ENCODE measurements around the gene CADM1. TPM values are rescaled to one million over a fixed set of nuclear protein-coding genes. Genes with fewer than 3 reads are reported as not detected.

CADM1 gene
- total and polyA plus RNA-seq, 8 donors = 6.3 to 38.8 (median 24.5) TPM

DNA sequence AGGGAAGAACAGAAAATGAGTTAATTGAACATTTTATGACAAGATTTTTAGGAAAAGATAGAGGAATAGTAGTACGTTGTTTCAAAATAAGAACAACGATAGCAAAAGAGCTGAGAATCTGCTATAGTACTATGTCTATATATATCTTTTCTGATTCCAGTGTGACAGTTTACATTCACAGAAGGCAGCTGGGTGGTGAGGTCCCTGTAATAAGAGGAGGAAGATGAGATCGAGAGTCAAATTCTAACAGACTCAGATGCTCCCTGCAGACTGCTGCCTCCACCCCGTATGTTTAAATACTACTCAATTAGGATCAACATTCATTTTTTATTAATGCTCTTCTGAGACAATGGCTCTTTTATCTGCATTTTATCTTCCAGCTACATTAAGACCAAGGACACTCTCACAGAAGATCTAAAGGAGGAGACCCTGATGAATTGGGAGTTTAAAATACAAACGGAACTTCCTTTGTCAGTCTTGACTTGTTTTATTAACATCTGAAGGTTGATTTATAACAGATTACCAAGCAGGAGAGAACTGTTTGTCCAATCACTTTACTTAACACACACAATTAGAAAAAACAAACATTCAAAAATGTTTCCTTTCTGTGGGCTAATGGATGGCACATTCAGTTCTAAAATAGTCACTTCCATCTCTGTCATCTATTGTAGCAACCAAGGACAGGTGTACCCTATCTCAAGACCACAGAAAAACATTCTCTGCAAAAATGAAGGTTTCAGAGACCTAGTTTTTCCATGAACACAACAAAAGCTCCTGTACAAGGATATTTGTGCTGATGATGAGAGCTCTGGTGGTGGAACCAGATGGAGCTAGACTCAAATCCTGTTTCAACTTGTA, 240.2 kb downstream of the CADM1 start:
- no peaks in the 10 kb centered on the region for H3K4me1 ChIP-seq
- intact Hi-C loops (cut with DNase I) = no loop called here
- TF ChIP-seq, protein P1, sequence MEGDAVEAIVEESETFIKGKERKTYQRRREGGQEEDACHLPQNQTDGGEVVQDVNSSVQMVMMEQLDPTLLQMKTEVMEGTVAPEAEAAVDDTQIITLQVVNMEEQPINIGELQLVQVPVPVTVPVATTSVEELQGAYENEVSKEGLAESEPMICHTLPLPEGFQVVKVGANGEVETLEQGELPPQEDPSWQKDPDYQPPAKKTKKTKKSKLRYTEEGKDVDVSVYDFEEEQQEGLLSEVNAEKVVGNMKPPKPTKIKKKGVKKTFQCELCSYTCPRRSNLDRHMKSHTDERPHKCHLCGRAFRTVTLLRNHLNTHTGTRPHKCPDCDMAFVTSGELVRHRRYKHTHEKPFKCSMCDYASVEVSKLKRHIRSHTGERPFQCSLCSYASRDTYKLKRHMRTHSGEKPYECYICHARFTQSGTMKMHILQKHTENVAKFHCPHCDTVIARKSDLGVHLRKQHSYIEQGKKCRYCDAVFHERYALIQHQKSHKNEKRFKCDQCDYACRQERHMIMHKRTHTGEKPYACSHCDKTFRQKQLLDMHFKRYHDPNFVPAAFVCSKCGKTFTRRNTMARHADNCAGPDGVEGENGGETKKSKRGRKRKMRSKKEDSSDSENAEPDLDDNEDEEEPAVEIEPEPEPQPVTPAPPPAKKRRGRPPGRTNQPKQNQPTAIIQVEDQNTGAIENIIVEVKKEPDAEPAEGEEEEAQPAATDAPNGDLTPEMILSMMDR (IDR thresholded peaks at IDR 0.05) = no peak
- no peak overlapping the region for H3K4me3 ChIP-seq
- WGBS, 2 donors = 33 to 44% methylated on average over 5 of the region's 5 CpGs
- DNase-seq (no peak), FAIRE-seq (no peak), ATAC-seq (peak in 2 of 4 donors; percentile 43 to 51)
- no peaks in the 10 kb centered on the region for H3K36me3 ChIP-seq
- H3K27ac ChIP-seq = no peak overlapping the region
- no peaks in the 10 kb centered on the region for H3K9me3 ChIP-seq
- no peaks in the 10 kb centered on the region for H3K27me3 ChIP-seq

DNA sequence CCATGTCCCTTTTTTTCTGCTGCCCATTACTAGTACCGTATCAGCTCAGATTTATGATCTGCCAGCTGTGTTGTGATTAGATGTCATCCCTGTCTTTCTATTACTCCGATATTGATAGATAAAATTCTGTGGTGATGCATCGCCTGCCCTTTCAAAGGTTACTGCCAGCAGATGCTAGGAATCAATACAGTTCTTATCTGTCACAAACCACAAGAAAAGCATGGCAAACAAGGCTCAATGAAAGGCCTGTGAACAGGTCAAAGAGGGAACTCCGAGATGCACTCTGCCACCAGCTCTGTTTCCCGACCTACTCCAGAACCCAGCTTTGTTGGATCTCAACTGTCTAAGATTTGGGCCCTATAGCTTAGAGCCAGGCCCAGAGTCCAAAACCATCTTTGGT, 246.0 kb downstream of the CADM1 start:
- TF ChIP-seq, protein P1 (IDR thresholded peaks at IDR 0.05) = no peak
- Histone ChIP-seq H3K27ac (no peak overlapping the region), H3K9me3 (no peaks in the 10 kb centered on the region), H3K4me3 (no peak overlapping the region), H3K4me1 (no peaks in the 10 kb centered on the region), H3K27me3 (no peaks in the 10 kb centered on the region), H3K36me3 (no peaks in the 10 kb centered on the region)
- WGBS, 2 donors = 81% methylated on average over 5 of the region's 5 CpGs
- intact Hi-C loops (cut with DNase I) = no loop called here
- FAIRE-seq = no peak
- DNase-seq = no peak
- no peak for ATAC-seq

GRCh38 chr11:115257678-115258077, 246.5 kb downstream of the CADM1 start:
- intact Hi-C loops (cut with DNase I) = no loop called here
- FAIRE-seq = no peak
- Histone ChIP-seq H3K27ac (no peak overlapping the region), H3K36me3 (no peaks in the 10 kb centered on the region), H3K4me3 (no peak overlapping the region), H3K4me1 (no peaks in the 10 kb centered on the region), H3K27me3 (no peaks in the 10 kb centered on the region), H3K9me3 (no peaks in the 10 kb centered on the region)
- 61 to 73% methylated on average over 4 of the region's 4 CpGs for WGBS, 2 donors
- ATAC-seq = no peak
- TF ChIP-seq, protein P1 (IDR thresholded peaks at IDR 0.05) = no peak
- no peak for DNase-seq

GRCh38 chr11:115257270-115257669, 246.9 kb downstream of the CADM1 start:
- intact Hi-C loops (cut with DNase I) = no loop called here
- Histone ChIP-seq H3K36me3 (no peaks in the 10 kb centered on the region), H3K27me3 (no peaks in the 10 kb centered on the region), H3K4me3 (no peak overlapping the region), H3K9me3 (no peaks in the 10 kb centered on the region), H3K4me1 (no peaks in the 10 kb centered on the region), H3K27ac (no peak overlapping the region)
- no peak for DNase-seq
- FAIRE-seq = no peak
- no peak for ATAC-seq
- TF ChIP-seq, protein P1 (IDR thresholded peaks at IDR 0.05) = no peak
